H1 (cell line): ENCODE data around the gene TRIM67.

Source experiments
- BRCA1 ChIP-seq: IDR thresholded peaks from 2 replicates; pipeline ENCODE4 v1.6.1; 2012; ENCODE audit warnings: low read depth, low read length, improper control_type of control experiment
- CBX5 ChIP-seq: fragments of 300-800, 300-1000 bp; sonication (generic); IDR thresholded peaks from 2 replicates; pipeline ENCODE4 v1.7.1; 2016; ENCODE audit warnings: antibody characterized with exemption, low read length, low read depth
- CEBPB ChIP-seq: IDR thresholded peaks from 2 replicates; pipeline ENCODE4 v1.6.1; 2012; ENCODE audit warnings: low read depth, low read length
- CREB1 ChIP-seq: IDR thresholded peaks from 2 replicates; pipeline ENCODE4 v1.6.1; 2012; ENCODE audit warnings: inconsistent platforms
- CTCF ChIP-seq, 3 experiments: IDR thresholded peaks; 1 replicate in 2 of 3; 2 replicates in 1 of 3; pipeline versions ENCODE4 v1.5.1 to v1.6.1; 2011; ENCODE audit warnings: low read length in 3 of 3, mild to moderate bottlenecking in 3 of 3, inconsistent platforms in 2 of 3, low read depth in 1 of 3, moderate library complexity in 1 of 3; ENCODE audit not compliant: insufficient read depth in 1 of 3; ENCODE audit errors: control extremely low read depth in 1 of 3
- EP300 ChIP-seq, 2 experiments: IDR thresholded peaks; 1 replicate in 1 of 2; 2 replicates in 1 of 2; pipeline ENCODE4 v1.6.1; 2011 to 2012; ENCODE audit warnings: low read depth in 2 of 2, low read length in 2 of 2, mild to moderate bottlenecking in 2 of 2, borderline replicate concordance in 1 of 2, inconsistent platforms in 1 of 2, moderate library complexity in 1 of 2
- JUND ChIP-seq: IDR thresholded peaks from 2 replicates; pipeline ENCODE4 v1.6.1; 2011; ENCODE audit warnings: mild to moderate bottlenecking, improper control_type of control experiment, low read length
- NRF1 ChIP-seq: IDR thresholded peaks from 2 replicates; pipeline ENCODE4 v1.6.1; 2011; ENCODE audit warnings: mild to moderate bottlenecking, low read depth, low read length, improper control_type of control experiment
- PHF8 ChIP-seq: fragments of 200-600 bp; sonication (generic); conservative IDR thresholded peaks from 2 replicates; pipeline ENCODE4 v1.7.1; 2012; ENCODE audit warnings: low read depth, mild to moderate bottlenecking, inconsistent platforms, low read length, moderate library complexity
- RAD21 ChIP-seq, 2 experiments: IDR thresholded peaks in 1 of 2; conservative IDR thresholded peaks in 1 of 2; 2 replicates each; pipeline ENCODE4 v1.6.1; 2011; ENCODE audit warnings: low read depth in 2 of 2, low read length in 2 of 2, improper control_type of control experiment in 1 of 2, inconsistent platforms in 1 of 2, mild to moderate bottlenecking in 1 of 2, moderate library complexity in 1 of 2

- TF ChIP-seq NRF1 (no peak), PHF8 (no peak), BRCA1 (no peak), CTCF (IDR thresholded peaks at IDR 0.05; ENCODE audit: control extremely low read depth in 1 of 3, insufficient read depth in 1 of 3, low read depth in 1 of 3, low read length in 3 of 3) (no peak), JUND (no peak), CEBPB (no peak), EP300 (IDR thresholded peaks at IDR 0.05; ENCODE audit: borderline replicate concordance in 1 of 2, low read depth in 2 of 2, low read length in 2 of 2) (no peak), CBX5 (no peak), CREB1 (no peak), RAD21 (IDR thresholded peaks at IDR 0.05 in 1 of 2, conservative IDR thresholded peaks at IDR 0.05 in 1 of 2; ENCODE audit: low read depth in 2 of 2, low read length in 2 of 2) (no peak)
Observed at GRCh38 chr1:231125972-231126580, 35.8 kb upstream of the TRIM67 start.
